Thoracic aorta (tissue), 2 donors: ENCODE data around the gene VASN. TPM values are rescaled to one million over a fixed set of nuclear protein-coding genes. Genes with fewer than 3 reads are reported as not detected.
A peak's percentile ranks its signal among the peaks of the same experiment; 100 is the strongest.

Source experiments
- ATAC-seq: fragments of 150-250 bp; one replicate; pipeline ENCODE4 v1.8.0; 2017; ENCODE audit warnings: low read depth; ENCODE audit not compliant: insufficient number of reproducible peaks, low FRiP score
- DNase-seq: peaks from one replicate; pipeline ENCODE4 v3.0.0-alpha.2; 2020; ENCODE audit warnings: low spot score
- H3K27ac ChIP-seq, 2 donors: fragments of 200-600 bp; sonication (generic); 1 replicate in 1 of 2; 2 replicates in 1 of 2; pipeline ENCODE4 v1.5.1; 2016; ENCODE audit warnings: mild to moderate bottlenecking in 2 of 2, moderate library complexity in 2 of 2
- H3K27me3 ChIP-seq: fragments of 200-600 bp; sonication (generic); replicated peaks from 2 replicates; pipeline ENCODE4 v1.6.0; 2016; ENCODE audit warnings: mild to moderate bottlenecking; ENCODE audit not compliant: insufficient read depth
- H3K36me3 ChIP-seq: fragments of 200-600 bp; sonication (generic); one replicate; pipeline ENCODE4 v1.5.1; 2016
- H3K4me1 ChIP-seq, 2 donors: fragments of 200-600 bp; sonication (generic); 1 replicate in 1 of 2; 2 replicates in 1 of 2; pipeline versions ENCODE4 v1.5.1 to v1.6.0; 2016; ENCODE audit warnings: low read depth in 2 of 2, mild to moderate bottlenecking in 1 of 2; ENCODE audit not compliant: control insufficient read depth in 1 of 2
- H3K4me3 ChIP-seq: fragments of 200-600 bp; sonication (generic); 2 replicates; pipeline ENCODE4 v1.5.1; 2016; ENCODE audit warnings: mild to moderate bottlenecking
- H3K9me3 ChIP-seq: fragments of 200-600 bp; sonication (generic); 2 replicates; pipeline ENCODE4 v1.5.1; 2016
- CTCF ChIP-seq: fragments of 200-600 bp; sonication (generic); IDR thresholded peaks from one replicate; pipeline ENCODE4 v1.5.1; 2019; ENCODE audit warnings: antibody characterized with exemption
- total RNA-seq, 2 donors: library from RNA; depleted of rRNA; stranded (reverse); fragments of >200 nt; gene quantifications; one replicate each; pipeline versions ENCODE4 v1.1.0 to v1.2.3, GENCODE V29; 2016

Gene VASN
- total RNA-seq, 2 donors from 2014 or later: 197 to 217 TPM

DNA sequence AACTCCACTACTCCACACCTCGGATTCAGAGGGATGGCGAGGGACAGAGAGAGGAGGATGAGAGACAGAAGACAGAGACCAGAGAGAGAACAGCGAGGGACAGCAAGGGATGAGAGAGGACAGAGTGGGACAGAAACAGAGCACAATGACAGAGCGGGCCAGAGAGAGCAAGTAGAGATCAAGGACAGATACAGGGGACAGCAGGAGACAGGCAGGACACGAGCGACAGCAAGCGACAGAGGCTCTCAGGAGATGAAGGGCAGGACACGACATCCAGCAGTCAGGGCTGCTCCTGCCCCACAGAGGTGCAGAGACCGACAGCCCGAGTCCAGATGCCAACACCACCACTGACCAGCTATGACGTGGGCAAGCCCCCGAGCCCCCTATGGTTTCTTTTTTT is 29.9 kb downstream of the VASN start:
- H3K27ac ChIP-seq: no peak overlapping the region
- DNase-seq (no peak), ATAC-seq (no peak)
- no peaks in the 10 kb centered on the region for H3K9me3 ChIP-seq
- peaks cover 0 to 9% of the 10 kb centered on the region in 2 donors for H3K4me1 ChIP-seq
- H3K4me3 ChIP-seq: no peak overlapping the region
- TF ChIP-seq CTCF: no peak
- no peaks in the 10 kb centered on the region for H3K27me3 ChIP-seq
- H3K36me3 ChIP-seq: peaks cover 13% of the 10 kb centered on the region

DNA sequence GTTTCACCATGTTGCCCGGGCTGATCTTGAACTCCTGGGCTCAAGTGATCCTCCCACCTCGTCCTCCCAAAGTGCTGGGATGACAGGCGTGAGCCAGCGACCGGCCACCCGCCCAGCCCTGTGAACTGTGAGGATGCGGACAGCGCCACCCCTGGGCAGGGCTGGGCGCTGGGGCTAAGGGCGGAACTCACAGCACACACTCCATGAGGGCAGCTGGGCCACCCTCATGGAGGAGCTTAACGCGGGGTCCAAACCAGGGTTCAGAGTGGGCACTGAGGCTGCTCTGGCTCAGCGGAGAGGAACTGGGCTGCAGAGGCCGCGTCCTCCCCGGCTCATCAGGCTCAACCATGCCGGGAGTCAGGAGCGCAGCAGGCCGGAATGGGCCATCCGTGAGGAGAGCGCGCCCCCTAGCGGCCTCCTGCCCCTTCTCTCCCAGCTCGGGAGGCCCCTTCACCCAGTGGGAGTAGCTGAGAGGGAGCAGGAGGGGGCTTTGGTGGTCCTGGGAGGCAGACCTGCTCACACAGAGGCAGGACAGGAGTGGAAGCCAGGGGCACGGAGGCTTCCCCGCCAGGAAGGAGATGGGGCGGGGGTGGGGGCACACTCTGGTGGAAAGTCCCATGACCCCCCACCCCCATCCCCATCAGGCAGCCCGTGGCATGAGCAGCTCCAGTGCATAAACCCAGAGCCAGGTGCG is 30.9 kb downstream of the VASN start:
- TF ChIP-seq CTCF: peak; percentile 96
- no peak for DNase-seq
- Histone ChIP-seq H3K27me3 (no peaks in the 10 kb centered on the region), H3K27ac (no peak overlapping the region), H3K4me3 (peak overlapping the region; percentile 54), H3K36me3 (peaks cover 23% of the 10 kb centered on the region), H3K4me1 (peaks cover 0 to 9% of the 10 kb centered on the region in 2 donors), H3K9me3 (no peaks in the 10 kb centered on the region)
- ATAC-seq: peak; percentile 57

DNA sequence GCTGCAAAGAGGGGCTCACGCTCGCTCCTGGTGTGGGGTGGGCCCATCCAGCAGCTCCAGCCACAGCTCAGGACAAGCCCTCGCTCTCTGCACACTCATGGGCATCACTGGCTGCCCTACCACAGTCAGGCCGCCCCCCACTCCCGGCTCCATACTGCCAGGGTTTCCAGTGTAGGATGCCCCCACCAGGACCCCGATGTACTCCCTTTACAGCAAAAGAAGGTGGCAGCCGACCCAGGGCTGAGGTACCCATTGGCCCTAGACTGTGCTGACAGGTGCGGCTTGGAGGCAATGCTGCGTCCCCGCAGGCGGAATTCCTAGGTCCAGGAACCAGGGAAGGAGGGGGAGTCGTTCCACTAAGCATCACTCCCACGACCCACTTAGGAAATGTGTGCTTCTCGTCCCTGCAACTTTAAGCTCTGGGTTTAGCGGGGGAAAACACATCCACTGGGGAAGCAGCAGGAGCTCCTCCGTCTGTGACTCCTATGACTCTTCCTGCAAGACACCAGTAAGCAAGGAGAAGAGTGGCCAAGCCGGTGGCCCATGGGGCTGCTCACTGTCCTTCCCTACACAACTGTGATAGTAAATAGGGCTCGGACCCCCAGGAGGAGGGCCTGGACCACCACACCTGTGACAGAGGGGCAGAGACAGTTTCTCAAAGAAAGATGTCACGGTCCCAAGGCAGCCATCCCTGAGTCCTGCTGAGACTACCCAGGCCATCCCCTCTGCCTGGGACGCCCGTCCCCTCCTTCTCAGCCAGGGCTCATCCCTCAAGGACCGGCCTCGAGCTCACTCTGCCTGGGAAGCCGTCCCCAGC is 31.7 kb downstream of the VASN start:
- H3K27ac ChIP-seq: no peak overlapping the region
- TF ChIP-seq CTCF: no peak
- H3K9me3 ChIP-seq: no peaks in the 10 kb centered on the region
- H3K27me3 ChIP-seq: no peaks in the 10 kb centered on the region
- H3K4me1 ChIP-seq: peaks cover 0 to 9% of the 10 kb centered on the region in 2 donors
- no peak for ATAC-seq
- peaks cover 23% of the 10 kb centered on the region for H3K36me3 ChIP-seq
- H3K4me3 ChIP-seq: no peak overlapping the region
- DNase-seq: no peak

DNA sequence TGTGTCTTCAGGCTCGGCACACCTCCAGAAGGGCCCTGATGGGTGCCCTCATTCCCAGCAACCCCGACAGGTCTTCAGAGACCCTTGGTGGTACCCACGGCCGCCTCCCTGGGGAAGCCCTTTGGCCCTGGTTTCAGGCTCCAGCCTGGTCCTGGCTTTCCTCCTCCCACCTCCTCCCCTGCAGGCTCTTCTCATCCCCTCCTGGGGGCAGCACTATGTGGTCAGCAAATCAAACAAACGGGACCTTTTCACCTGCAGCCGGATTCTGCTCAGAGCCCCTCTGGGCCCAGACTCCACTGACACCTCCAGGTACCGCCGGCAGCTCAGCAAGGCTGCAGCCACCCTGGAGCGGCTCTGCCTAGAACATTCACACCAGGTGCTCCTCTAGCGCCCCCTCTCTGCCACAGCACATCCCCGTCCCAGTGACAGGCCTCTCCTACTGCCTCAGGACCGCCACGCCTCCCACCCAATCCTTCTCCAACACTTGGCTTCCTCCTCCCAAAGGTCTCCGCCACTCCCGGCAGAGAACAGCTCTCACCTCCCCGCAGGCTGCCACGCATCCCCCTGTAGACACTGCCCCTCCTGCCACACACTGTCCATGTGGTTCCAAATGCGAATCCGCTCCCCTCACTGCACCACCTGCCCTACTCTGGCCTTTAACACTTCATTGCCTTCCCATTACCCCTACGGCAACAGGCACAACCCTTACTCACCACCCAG is 32.8 kb downstream of the VASN start:
- ATAC-seq: no peak
- Histone ChIP-seq H3K4me3 (no peak overlapping the region), H3K27ac (no peak overlapping the region), H3K27me3 (no peaks in the 10 kb centered on the region), H3K36me3 (peaks cover 23% of the 10 kb centered on the region), H3K9me3 (no peaks in the 10 kb centered on the region), H3K4me1 (no peaks in the 10 kb centered on the region)
- TF ChIP-seq CTCF: peak; percentile 41
- DNase-seq: no peak
